ENCODE data around the gene ZNF621. TPM values are rescaled to one million over a fixed set of nuclear protein-coding genes. Genes with fewer than 3 reads are reported as not detected.
A peak's percentile ranks its signal among the peaks of the same experiment; 100 is the strongest.

The ZNF621 gene
- total RNA-seq, 4 donors from 2014 or later, result 6.5 to 35.7 (median 16.3) TPM

DNA sequence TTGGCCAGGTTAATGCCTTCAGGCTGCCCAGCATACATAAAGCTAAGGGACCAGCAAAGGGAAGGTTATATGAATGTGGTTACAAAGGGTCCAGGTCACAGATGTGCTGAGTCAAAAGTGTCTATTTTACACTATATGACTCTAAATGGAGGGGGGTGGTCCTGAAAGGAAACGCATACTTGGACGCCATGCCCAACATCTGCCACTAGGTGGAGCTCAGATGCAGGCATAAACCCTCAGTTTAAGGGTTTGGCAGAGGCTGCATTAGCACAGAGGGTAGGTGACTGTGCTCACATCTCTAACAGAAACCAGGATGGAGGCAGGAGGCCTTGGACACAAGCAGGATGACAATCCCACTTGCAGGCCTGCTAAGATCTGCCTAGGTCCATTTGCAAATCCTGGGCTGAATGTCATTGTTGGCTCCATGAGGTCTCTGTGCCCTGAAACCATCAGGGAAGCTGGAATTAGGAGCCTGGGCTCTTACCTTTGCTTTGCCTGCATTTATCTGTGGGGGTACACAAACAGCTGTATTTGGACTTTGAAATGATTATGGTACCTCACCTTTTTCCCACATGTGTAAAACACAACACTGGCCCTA lies 55.8 kb downstream of the ZNF621 start:
- Histone ChIP-seq H3K27me3 (no peaks in the 10 kb centered on the region), H3K9me3 (no peaks in the 10 kb centered on the region), H3K27ac (no peak overlapping the region), H3K4me1 (no peaks in the 10 kb centered on the region), H3K4me3 (no peak overlapping the region), H3K36me3 (no peaks in the 10 kb centered on the region)
- intact Hi-C loops (cut with DNase I; ENCODE audit: low total_unique reads), result loop anchor here (5.0 kb wide), 1 partner anchor 1302 kb away; no protein-coding TSS in a partner anchor
- TF ChIP-seq, protein P1, sequence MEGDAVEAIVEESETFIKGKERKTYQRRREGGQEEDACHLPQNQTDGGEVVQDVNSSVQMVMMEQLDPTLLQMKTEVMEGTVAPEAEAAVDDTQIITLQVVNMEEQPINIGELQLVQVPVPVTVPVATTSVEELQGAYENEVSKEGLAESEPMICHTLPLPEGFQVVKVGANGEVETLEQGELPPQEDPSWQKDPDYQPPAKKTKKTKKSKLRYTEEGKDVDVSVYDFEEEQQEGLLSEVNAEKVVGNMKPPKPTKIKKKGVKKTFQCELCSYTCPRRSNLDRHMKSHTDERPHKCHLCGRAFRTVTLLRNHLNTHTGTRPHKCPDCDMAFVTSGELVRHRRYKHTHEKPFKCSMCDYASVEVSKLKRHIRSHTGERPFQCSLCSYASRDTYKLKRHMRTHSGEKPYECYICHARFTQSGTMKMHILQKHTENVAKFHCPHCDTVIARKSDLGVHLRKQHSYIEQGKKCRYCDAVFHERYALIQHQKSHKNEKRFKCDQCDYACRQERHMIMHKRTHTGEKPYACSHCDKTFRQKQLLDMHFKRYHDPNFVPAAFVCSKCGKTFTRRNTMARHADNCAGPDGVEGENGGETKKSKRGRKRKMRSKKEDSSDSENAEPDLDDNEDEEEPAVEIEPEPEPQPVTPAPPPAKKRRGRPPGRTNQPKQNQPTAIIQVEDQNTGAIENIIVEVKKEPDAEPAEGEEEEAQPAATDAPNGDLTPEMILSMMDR (IDR thresholded peaks at IDR 0.05), result peak; percentile 82 to 92 (median 86)
- TF ChIP-seq POLR2A (IDR thresholded peaks at IDR 0.05), result no peak
- peak; percentile 65 to 67 for DNase-seq

DNA sequence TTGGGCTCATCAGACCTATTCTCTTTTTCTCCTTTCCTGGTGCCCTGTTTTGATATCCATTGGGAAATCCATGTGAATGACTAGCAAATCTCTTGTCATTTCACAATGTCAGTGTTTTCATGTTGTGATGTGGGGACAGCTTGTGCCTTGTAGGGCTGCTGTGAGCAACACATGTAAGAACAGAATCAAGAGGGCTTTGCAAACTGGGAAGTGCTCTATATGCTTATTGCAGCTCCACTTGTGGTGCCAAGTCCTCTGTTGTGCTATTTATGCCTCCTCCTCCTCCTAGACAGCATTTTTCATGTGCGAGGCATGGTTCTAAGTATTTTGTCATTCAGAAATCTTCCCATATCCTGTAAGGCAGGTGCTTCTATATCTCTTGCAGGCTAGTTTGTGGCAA lies 56.4 kb downstream of the ZNF621 start:
- TF ChIP-seq, protein P1 (IDR thresholded peaks at IDR 0.05), result no peak
- no peak for TF ChIP-seq POLR2A (IDR thresholded peaks at IDR 0.05)
- intact Hi-C loops (cut with DNase I; ENCODE audit: low total_unique reads), result loop anchor here (5.0 kb wide), 1 partner anchor 1301 kb away; no protein-coding TSS in a partner anchor
- no peaks in the 10 kb centered on the region for H3K9me3 ChIP-seq
- no peak overlapping the region for H3K4me3 ChIP-seq
- no peaks in the 10 kb centered on the region for H3K4me1 ChIP-seq
- no peaks in the 10 kb centered on the region for H3K27me3 ChIP-seq
- H3K27ac ChIP-seq, result no peak overlapping the region
- no peaks in the 10 kb centered on the region for H3K36me3 ChIP-seq
- no peak for DNase-seq

DNA sequence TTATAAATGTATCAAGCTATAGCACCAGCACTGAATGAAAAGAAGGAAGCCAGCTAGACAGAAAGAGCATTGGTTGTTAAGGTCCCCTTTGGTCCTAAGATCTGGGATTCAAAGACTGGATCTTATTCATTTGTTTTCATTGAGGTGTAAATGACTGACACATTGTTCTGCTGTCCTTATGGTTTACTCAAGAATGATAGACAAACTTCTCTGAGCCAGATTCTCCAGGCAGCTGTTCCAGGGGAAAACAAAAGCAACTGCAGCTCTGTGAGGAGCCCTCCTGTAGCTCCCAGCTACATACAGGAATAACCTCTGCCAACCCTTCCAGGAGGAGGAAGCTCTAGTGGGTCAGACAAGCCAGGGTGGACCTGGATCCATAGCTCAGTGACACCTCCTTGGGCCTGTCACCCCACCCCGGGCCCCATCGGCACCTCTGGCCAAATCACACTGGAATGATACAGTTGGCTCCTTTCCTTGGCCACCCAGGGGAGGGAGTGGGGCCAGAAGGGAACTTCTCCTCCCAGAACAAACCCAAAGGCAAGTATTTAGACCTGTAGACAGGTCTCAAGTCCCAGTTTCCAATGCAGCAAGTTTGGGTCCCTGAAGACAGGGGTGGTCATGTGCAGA lies 57.8 kb downstream of the ZNF621 start:
- Histone ChIP-seq H3K4me3 (no peak overlapping the region), H3K27ac (no peak overlapping the region), H3K36me3 (no peaks in the 10 kb centered on the region), H3K4me1 (no peaks in the 10 kb centered on the region), H3K9me3 (no peaks in the 10 kb centered on the region), H3K27me3 (no peaks in the 10 kb centered on the region)
- intact Hi-C loops (cut with DNase I; ENCODE audit: low total_unique reads), result loop anchor here (5.0 kb wide), 1 partner anchor 1300 kb away; no protein-coding TSS in a partner anchor
- no peak for DNase-seq
- TF ChIP-seq, protein P1 (IDR thresholded peaks at IDR 0.05), result no peak
- TF ChIP-seq POLR2A (IDR thresholded peaks at IDR 0.05), result no peak

DNA sequence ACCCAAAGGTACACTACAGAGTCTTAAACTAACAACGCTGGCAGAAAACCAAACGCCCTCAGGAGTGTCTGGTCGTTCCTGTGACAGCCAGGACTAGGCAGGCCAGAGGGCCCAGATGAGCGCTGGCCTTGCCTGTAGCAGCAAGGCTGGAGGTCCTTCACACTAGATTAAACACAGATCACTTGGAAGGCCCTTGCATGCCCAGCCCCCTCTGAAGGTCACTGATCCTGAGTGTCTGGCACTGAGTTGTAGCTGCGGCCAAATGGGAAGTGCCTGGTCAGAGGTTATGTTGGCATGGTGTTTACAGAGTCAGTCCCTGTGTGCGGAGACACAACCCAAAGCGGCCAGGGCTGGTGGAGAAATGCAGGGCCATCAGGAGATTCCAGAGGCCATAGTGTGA lies 58.9 kb downstream of the ZNF621 start:
- Histone ChIP-seq H3K4me1 (no peaks in the 10 kb centered on the region), H3K9me3 (no peaks in the 10 kb centered on the region), H3K27ac (no peak overlapping the region), H3K4me3 (no peak overlapping the region), H3K36me3 (no peaks in the 10 kb centered on the region), H3K27me3 (no peaks in the 10 kb centered on the region)
- TF ChIP-seq POLR2A (IDR thresholded peaks at IDR 0.05), result no peak
- TF ChIP-seq, protein P1 (IDR thresholded peaks at IDR 0.05), result no peak
- no peak for DNase-seq
- intact Hi-C loops (cut with DNase I; ENCODE audit: low total_unique reads), result loop anchor here (5.0 kb wide), 1 partner anchor 1299 kb away; no protein-coding TSS in a partner anchor

DNA sequence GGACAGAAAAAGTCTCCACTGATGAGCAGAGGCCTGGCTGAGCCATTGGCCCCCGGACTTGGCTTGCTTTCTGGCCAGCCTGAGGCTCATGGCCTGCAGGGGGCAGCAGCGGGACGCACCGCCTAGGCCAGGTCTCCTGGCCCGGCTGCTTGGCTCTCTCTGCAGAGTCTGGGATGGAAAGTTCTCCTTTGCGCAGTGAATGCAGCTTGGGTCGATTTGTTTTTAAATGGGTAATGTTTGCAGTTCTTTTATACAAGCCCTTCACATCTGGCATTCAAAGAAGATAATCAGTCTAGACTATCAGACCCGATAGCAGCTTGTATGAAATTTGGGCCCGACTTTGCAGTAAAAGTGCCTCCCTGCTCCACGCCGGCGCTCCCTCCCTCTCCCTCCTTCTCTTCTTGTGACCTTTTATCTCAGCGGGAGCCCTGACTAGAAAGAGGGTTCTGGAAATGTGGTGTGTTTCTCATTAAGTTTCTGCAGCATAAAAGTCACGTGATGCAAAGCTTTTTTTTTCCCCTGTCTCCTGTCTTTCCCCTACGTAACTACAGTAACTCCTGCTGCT lies 59.9 kb downstream of the ZNF621 start:
- intact Hi-C loops (cut with DNase I; ENCODE audit: low total_unique reads), result loop anchor here (5.0 kb wide), 1 partner anchor 1298 kb away; no protein-coding TSS in a partner anchor
- Histone ChIP-seq H3K27ac (peak overlapping the region; percentile 8 to 45), H3K4me1 (no peaks in the 10 kb centered on the region), H3K9me3 (no peaks in the 10 kb centered on the region), H3K27me3 (no peaks in the 10 kb centered on the region), H3K36me3 (no peaks in the 10 kb centered on the region), H3K4me3 (no peak overlapping the region)
- peak; percentile 84 to 91 for DNase-seq
- TF ChIP-seq POLR2A (IDR thresholded peaks at IDR 0.05), result no peak
- TF ChIP-seq, protein P1 (IDR thresholded peaks at IDR 0.05), result peak; percentile 85 to 94 (median 93)

All from uterus (tissue), 4 donors.